Measurements from ENCODE around the gene SNX22.
A peak's percentile ranks its signal among the peaks of the same experiment; 100 is the strongest.

SNX22 gene

GRCh38 chr15:64149424-64149823, 2.1 kb upstream of the SNX22 start (continued):
- TF ChIP-seq, protein P1, sequence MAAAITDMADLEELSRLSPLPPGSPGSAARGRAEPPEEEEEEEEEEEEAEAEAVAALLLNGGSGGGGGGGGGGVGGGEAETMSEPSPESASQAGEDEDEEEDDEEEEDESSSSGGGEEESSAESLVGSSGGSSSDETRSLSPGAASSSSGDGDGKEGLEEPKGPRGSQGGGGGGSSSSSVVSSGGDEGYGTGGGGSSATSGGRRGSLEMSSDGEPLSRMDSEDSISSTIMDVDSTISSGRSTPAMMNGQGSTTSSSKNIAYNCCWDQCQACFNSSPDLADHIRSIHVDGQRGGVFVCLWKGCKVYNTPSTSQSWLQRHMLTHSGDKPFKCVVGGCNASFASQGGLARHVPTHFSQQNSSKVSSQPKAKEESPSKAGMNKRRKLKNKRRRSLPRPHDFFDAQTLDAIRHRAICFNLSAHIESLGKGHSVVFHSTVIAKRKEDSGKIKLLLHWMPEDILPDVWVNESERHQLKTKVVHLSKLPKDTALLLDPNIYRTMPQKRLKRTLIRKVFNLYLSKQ (tag by site-specific recombination; IDR thresholded peaks at IDR 0.05; ENCODE audit: borderline replicate concordance), result no peak
- TF ChIP-seq ZNF629 (tag by site-specific recombination; IDR thresholded peaks at IDR 0.05), result no peak
- TF ChIP-seq EGR2 (tag by site-specific recombination; IDR thresholded peaks at IDR 0.05; ENCODE audit: low read depth), result no peak
- TF ChIP-seq GLI4 (tag by site-specific recombination; IDR thresholded peaks at IDR 0.05), result no peak
- 0 out of 2 replicates have a peak, but pooled peaks have one; percentile 17 for TF ChIP-seq ZEB2 (tag by site-specific recombination; IDR thresholded peaks at IDR 0.05)
- TF ChIP-seq, protein P2, sequence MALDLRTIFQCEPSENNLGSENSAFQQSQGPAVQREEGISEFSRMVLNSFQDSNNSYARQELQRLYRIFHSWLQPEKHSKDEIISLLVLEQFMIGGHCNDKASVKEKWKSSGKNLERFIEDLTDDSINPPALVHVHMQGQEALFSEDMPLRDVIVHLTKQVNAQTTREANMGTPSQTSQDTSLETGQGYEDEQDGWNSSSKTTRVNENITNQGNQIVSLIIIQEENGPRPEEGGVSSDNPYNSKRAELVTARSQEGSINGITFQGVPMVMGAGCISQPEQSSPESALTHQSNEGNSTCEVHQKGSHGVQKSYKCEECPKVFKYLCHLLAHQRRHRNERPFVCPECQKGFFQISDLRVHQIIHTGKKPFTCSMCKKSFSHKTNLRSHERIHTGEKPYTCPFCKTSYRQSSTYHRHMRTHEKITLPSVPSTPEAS (tag by site-specific recombination; IDR thresholded peaks at IDR 0.05), result no peak
- no peak for TF ChIP-seq ZNF664 (tag by site-specific recombination; IDR thresholded peaks at IDR 0.05)
- peak; percentile 88 for TF ChIP-seq ZNF623 (tag by site-specific recombination; IDR thresholded peaks at IDR 0.05)
- no peak for TF ChIP-seq ZIC2 (tag by site-specific recombination; IDR thresholded peaks at IDR 0.05)
- TF ChIP-seq, protein P3, sequence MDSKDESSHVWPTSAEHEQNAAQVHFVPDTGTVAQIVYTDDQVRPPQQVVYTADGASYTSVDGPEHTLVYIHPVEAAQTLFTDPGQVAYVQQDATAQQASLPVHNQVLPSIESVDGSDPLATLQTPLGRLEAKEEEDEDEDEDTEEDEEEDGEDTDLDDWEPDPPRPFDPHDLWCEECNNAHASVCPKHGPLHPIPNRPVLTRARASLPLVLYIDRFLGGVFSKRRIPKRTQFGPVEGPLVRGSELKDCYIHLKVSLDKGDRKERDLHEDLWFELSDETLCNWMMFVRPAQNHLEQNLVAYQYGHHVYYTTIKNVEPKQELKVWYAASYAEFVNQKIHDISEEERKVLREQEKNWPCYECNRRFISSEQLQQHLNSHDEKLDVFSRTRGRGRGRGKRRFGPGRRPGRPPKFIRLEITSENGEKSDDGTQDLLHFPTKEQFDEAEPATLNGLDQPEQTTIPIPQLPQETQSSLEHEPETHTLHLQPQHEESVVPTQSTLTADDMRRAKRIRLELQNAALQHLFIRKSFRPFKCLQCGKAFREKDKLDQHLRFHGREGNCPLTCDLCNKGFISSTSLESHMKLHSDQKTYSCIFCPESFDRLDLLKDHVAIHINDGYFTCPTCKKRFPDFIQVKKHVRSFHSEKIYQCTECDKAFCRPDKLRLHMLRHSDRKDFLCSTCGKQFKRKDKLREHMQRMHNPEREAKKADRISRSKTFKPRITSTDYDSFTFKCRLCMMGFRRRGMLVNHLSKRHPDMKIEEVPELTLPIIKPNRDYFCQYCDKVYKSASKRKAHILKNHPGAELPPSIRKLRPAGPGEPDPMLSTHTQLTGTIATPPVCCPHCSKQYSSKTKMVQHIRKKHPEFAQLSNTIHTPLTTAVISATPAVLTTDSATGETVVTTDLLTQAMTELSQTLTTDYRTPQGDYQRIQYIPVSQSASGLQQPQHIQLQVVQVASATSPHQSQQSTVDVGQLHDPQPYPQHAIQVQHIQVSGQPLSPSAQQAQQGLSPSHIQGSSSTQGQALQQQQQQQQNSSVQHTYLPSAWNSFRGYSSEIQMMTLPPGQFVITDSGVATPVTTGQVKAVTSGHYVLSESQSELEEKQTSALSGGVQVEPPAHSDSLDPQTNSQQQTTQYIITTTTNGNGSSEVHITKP (tag by site-specific recombination; IDR thresholded peaks at IDR 0.05), result peak; percentile 26; the same call in 1 of the 2 replicates
- TF ChIP-seq, protein P4, sequence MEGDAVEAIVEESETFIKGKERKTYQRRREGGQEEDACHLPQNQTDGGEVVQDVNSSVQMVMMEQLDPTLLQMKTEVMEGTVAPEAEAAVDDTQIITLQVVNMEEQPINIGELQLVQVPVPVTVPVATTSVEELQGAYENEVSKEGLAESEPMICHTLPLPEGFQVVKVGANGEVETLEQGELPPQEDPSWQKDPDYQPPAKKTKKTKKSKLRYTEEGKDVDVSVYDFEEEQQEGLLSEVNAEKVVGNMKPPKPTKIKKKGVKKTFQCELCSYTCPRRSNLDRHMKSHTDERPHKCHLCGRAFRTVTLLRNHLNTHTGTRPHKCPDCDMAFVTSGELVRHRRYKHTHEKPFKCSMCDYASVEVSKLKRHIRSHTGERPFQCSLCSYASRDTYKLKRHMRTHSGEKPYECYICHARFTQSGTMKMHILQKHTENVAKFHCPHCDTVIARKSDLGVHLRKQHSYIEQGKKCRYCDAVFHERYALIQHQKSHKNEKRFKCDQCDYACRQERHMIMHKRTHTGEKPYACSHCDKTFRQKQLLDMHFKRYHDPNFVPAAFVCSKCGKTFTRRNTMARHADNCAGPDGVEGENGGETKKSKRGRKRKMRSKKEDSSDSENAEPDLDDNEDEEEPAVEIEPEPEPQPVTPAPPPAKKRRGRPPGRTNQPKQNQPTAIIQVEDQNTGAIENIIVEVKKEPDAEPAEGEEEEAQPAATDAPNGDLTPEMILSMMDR (tag by site-specific recombination; IDR thresholded peaks at IDR 0.05), result peak; percentile 57; the same call in 1 of the 2 replicates

GRCh38 chr15:64149893-64150578, 1.5 kb upstream of the SNX22 start:
- Histone ChIP-seq H3K36me3 (ENCODE audit: control insufficient read depth in 2 of 2, insufficient read depth in 1 of 2, low read length in 2 of 2) (peaks cover 0 to 11% of the 10 kb centered on the region in 2 experiments; a peak in 1 of 3 replicates), H3K4me1 (ENCODE audit: control insufficient read depth, insufficient read depth, low read length) (peaks cover 2% of the 10 kb centered on the region; the same call in 1 of the 2 replicates), H3K9me3 (ENCODE audit: control insufficient read depth, insufficient read depth, low read depth, low read length) (no peaks in the 10 kb centered on the region), H3K4me3 (ENCODE audit: low read depth, low read length) (no peak overlapping the region), H3K27ac (ENCODE audit: extremely low read depth, low read depth, low read length) (no peak overlapping the region)
- ChIA-PET POLR2A (interaction anchor here (0.5 to 1.2 kb wide), 5 partner anchors 8 to 317 kb away, joined by 3 to 4 read pairs (median 3); partner anchors contain the start of gene CIAO2A), CTCF (interaction anchor here (0.6 to 1.8 kb wide), 4 partner anchors 14 to 951 kb away, joined by 3 to 7 read pairs (median 4); no protein-coding TSS in a partner anchor)
- TF ChIP-seq ZNF488 (tag by site-specific recombination; IDR thresholded peaks at IDR 0.05) (no peak), KLF7 (tag by site-specific recombination; IDR thresholded peaks at IDR 0.05; ENCODE audit: borderline replicate concordance) (no peak), PBX3 (CRISPR knock-in tag; IDR thresholded peaks at IDR 0.05) (no peak), ATF2 (tag by site-specific recombination; IDR thresholded peaks at IDR 0.05; ENCODE audit: low read depth) (no peak), ZNF514 (tag by site-specific recombination; IDR thresholded peaks at IDR 0.05) (no peak), MYNN (tag by site-specific recombination; IDR thresholded peaks at IDR 0.05; ENCODE audit: borderline replicate concordance) (no peak), ZNF837 (tag by site-specific recombination; IDR thresholded peaks at IDR 0.05) (no peak), ZNF48 (tag by site-specific recombination; IDR thresholded peaks at IDR 0.05) (no peak), ZNF37A (tag by site-specific recombination; IDR thresholded peaks at IDR 0.05) (no peak), ZNF121 (tag by site-specific recombination; IDR thresholded peaks at IDR 0.05) (no peak), ZNF202 (tag by site-specific recombination; IDR thresholded peaks at IDR 0.05; ENCODE audit: borderline replicate concordance) (no peak), ZNF324 (tag by site-specific recombination; IDR thresholded peaks at IDR 0.05) (no peak), BCL11B (tag by site-specific recombination; IDR thresholded peaks at IDR 0.05; ENCODE audit: low read depth) (no peak)
